HG03103 (cell line): ENCODE data around the gene ECE2.
"Not testable (repeated sequence)": the region's sequence is repeated elsewhere in the genome, so short reads cannot be mapped to it uniquely, and the experiment has no call there.

Experiments
- ATAC-seq: cut with Tn5 transposase; IDR thresholded peaks from one replicate; pipeline ENCODE4 v1.9.1; 2021; ENCODE audit warnings: low read depth; ENCODE audit not compliant: unreplicated experiment

Gene ECE2

GRCh38 chr3:184333700-184334099 lies 57.9 kb downstream of the ECE2 start:
- ATAC-seq, result no peak

GRCh38 chr3:184334470-184335158 lies 58.8 kb downstream of the ECE2 start:
- ATAC-seq, result no peak

GRCh38 chr3:184335291-184335660 lies 59.5 kb downstream of the ECE2 start:
- ATAC-seq, result no peak

GRCh38 chr3:184335661-184336546 lies 60.1 kb downstream of the ECE2 start:
- peak; percentile 66 for ATAC-seq

GRCh38 chr3:184336547-184337398 lies 61.0 kb downstream of the ECE2 start:
- ATAC-seq, result no peak

GRCh38 chr3:184337399-184337714 lies 61.5 kb downstream of the ECE2 start, which contains the start of gene FAM131A:
FAM131A (plus strand) TSS chr3:184337600; CDS start chr3:184337631, 31 bp downstream.
- ATAC-seq, result no peak

GRCh38 chr3:184337981-184338380 lies 62.2 kb downstream of the ECE2 start:
- no peak for ATAC-seq

- no peak for ATAC-seq
Measured at GRCh38 chr3:184338511-184338945, 62.7 kb downstream of the ECE2 start.

- ATAC-seq, result no peak
Measured at GRCh38 chr3:184339001-184339400, 63.2 kb downstream of the ECE2 start.

- ATAC-seq, result not testable (repeated sequence)
Measured at GRCh38 chr3:184339451-184340135, 63.8 kb downstream of the ECE2 start.

GRCh38 chr3:184341925-184342324 lies 66.1 kb downstream of the ECE2 start:
- ATAC-seq, result no peak
